ENCODE measurements around the gene CDC42BPB. TPM values are rescaled to one million over a fixed set of nuclear protein-coding genes. Genes with fewer than 3 reads are reported as not detected.
A peak's percentile ranks its signal among the peaks of the same experiment; 100 is the strongest.

CDC42BPB gene
- total and polyA plus RNA-seq, 2 donors from 2014 or later: 22.5 to 127 TPM

DNA sequence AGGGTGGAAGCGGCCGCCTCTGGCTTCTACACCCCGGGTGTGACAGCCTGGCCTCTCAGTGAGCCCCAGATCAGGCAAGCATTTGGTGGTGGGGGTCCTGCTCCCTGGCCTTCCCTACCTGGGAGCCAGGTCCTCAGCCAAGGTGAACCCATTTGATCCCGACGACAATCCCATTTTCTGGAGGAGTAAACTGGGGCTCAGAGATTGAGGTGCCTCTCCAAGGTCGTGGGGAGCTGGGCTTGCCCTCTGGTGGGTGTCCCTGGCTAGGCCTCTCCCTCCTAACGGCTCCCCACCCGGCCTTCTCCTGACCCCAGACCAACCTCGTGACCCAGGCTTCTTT lies 34.5 kb upstream of the CDC42BPB start:
- Histone ChIP-seq H3K9me3 (ENCODE audit: control insufficient read depth in 2 of 3, insufficient read depth in 1 of 3, low read length in 3 of 3) (no peaks in the 10 kb centered on the region), H3K27me3 (ENCODE audit: control insufficient read depth, insufficient read depth, low read length) (no peaks in the 10 kb centered on the region), H3K27ac (ENCODE audit: low read depth in 2 of 2, low read length in 2 of 2) (peak overlapping the region in 1 of 2 donors; percentile 17), H3K36me3 (ENCODE audit: control insufficient read depth in 2 of 3, insufficient read depth in 3 of 3, low read length in 3 of 3) (no peaks in the 10 kb centered on the region), H3K4me1 (ENCODE audit: control insufficient read depth in 2 of 3, insufficient read depth in 2 of 3, low read depth in 1 of 3, low read length in 3 of 3) (peaks cover 0 to 9% (median 3%) of the 10 kb centered on the region in 3 donors), H3K9ac (ENCODE audit: low read length in 3 of 3) (no peak overlapping the region), H3K4me3 (ENCODE audit: low read length in 3 of 3) (peak overlapping the region in 1 of 3 donors; percentile 37)
- DNase-seq (no peak), FAIRE-seq (no peak)
- TF ChIP-seq, protein P1, sequence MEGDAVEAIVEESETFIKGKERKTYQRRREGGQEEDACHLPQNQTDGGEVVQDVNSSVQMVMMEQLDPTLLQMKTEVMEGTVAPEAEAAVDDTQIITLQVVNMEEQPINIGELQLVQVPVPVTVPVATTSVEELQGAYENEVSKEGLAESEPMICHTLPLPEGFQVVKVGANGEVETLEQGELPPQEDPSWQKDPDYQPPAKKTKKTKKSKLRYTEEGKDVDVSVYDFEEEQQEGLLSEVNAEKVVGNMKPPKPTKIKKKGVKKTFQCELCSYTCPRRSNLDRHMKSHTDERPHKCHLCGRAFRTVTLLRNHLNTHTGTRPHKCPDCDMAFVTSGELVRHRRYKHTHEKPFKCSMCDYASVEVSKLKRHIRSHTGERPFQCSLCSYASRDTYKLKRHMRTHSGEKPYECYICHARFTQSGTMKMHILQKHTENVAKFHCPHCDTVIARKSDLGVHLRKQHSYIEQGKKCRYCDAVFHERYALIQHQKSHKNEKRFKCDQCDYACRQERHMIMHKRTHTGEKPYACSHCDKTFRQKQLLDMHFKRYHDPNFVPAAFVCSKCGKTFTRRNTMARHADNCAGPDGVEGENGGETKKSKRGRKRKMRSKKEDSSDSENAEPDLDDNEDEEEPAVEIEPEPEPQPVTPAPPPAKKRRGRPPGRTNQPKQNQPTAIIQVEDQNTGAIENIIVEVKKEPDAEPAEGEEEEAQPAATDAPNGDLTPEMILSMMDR (IDR thresholded peaks at IDR 0.05; ENCODE audit: borderline replicate concordance, extremely low read depth, insufficient read depth): no peak
- intact Hi-C loops (cut with DNase I): no loop called here

DNA sequence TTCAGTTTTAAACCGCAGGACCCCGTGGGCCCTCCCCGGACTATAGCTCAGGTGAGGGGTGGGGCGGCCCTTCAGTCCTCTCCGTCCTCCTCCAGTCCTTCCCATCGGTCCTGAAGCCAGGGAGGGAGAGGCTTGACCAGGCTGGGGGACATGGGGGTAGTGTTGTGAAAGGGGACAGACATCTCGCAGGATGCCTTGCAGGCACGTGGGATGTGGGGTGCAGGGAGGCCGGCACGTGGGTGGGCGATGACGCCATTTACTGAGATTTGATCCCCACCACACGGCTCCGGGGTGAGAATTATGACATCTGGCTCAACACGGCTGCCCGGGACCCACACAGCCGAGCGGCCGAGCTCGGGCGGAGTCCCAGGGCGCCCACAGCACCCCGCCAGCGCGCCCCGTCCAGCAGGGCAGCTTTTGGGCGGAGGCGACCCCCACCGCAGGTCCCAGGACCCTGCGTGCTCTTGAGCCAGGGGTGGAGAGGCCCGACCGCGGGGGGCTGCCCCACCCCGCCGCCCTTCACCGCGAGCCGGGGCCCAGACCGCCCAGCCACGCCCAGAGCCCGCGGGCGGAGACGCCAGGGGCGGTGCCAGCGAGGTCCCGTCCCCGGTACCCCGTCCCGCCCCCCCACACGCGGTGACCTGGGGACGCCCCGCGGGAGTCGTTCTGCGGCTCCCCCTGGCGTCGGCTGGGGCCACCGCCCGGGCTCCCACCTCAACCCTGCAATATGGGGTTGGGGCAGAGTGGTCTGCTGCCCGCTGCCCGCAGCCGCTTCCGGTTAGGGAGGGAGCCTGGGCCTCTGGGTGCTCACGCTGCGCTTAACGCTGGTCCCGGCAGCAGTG lies 33.9 kb upstream of the CDC42BPB start:
- Histone ChIP-seq H3K27ac (ENCODE audit: low read depth in 2 of 2, low read length in 2 of 2) (peak overlapping the region in 1 of 2 donors; percentile 17), H3K4me1 (ENCODE audit: control insufficient read depth in 2 of 3, insufficient read depth in 2 of 3, low read depth in 1 of 3, low read length in 3 of 3) (peaks cover 0 to 9% (median 3%) of the 10 kb centered on the region in 3 donors), H3K9me3 (ENCODE audit: control insufficient read depth in 2 of 3, insufficient read depth in 1 of 3, low read length in 3 of 3) (no peaks in the 10 kb centered on the region), H3K27me3 (ENCODE audit: control insufficient read depth, insufficient read depth, low read length) (no peaks in the 10 kb centered on the region), H3K9ac (ENCODE audit: low read length in 3 of 3) (no peak overlapping the region), H3K36me3 (ENCODE audit: control insufficient read depth in 2 of 3, insufficient read depth in 3 of 3, low read length in 3 of 3) (no peaks in the 10 kb centered on the region), H3K4me3 (ENCODE audit: low read length in 3 of 3) (peak overlapping the region in 1 of 3 donors; percentile 37)
- TF ChIP-seq, protein P1 (IDR thresholded peaks at IDR 0.05; ENCODE audit: borderline replicate concordance, extremely low read depth, insufficient read depth): peak; percentile 37
- peak in 3 of 5 donors; percentile 55 to 89 (median 71) for DNase-seq
- intact Hi-C loops (cut with DNase I): no loop called here
- no peak for FAIRE-seq

DNA sequence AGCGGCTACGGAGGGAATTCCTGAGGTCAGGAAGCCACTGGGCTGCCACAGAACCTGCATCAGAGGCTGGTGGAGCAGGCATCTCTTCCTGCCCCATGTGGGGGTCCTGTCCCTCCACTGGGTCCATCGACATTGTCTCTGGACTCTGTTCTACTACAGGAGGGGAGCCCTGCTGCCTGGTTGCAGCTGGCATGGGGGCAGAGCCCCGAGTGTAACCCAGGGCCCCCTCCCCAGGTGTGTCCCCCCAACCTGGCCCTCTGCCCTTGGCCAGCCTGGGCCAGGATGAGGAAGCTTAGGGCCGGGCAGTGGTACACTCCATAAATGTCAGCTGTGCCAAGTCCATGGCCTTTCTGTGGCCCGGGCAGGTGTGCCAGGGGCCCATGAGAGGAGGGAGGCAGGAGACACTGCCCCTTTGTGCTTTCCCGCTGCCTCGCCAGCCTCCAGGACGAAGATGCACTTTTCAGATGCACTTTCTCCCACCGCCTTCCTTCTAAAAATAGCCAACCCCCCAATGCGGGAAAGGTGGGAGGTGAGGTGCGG lies 33.2 kb upstream of the CDC42BPB start:
- TF ChIP-seq, protein P1 (IDR thresholded peaks at IDR 0.05; ENCODE audit: borderline replicate concordance, extremely low read depth, insufficient read depth): no peak
- FAIRE-seq (no peak), DNase-seq (peak in 1 of 5 donors; percentile 53)
- H3K4me3 ChIP-seq (ENCODE audit: low read length in 3 of 3): no peak overlapping the region
- intact Hi-C loops (cut with DNase I): no loop called here
- H3K36me3 ChIP-seq (ENCODE audit: control insufficient read depth in 2 of 3, insufficient read depth in 3 of 3, low read length in 3 of 3): no peaks in the 10 kb centered on the region
- no peaks in the 10 kb centered on the region for H3K9me3 ChIP-seq (ENCODE audit: control insufficient read depth in 2 of 3, insufficient read depth in 1 of 3, low read length in 3 of 3)
- no peak overlapping the region for H3K9ac ChIP-seq (ENCODE audit: low read length in 3 of 3)
- no peaks in the 10 kb centered on the region for H3K27me3 ChIP-seq (ENCODE audit: control insufficient read depth, insufficient read depth, low read length)
- H3K27ac ChIP-seq (ENCODE audit: low read depth in 2 of 2, low read length in 2 of 2): no peak overlapping the region
- peaks cover 0 to 9% (median 3%) of the 10 kb centered on the region in 3 donors for H3K4me1 ChIP-seq (ENCODE audit: control insufficient read depth in 2 of 3, insufficient read depth in 2 of 3, low read depth in 1 of 3, low read length in 3 of 3)
